Fibroblast of gingiva (primary cell): ENCODE measurements around the gene CPPED1.

Experiments used
- DNase-seq: peaks from one replicate; pipeline ENCODE4 v3.0.0-alpha.2; 2011; ENCODE audit warnings: low read depth

CPPED1 gene

GRCh38 chr16:12681653-12682052, 122.0 kb downstream of the CPPED1 start:
- DNase-seq: peak; percentile 16

DNA sequence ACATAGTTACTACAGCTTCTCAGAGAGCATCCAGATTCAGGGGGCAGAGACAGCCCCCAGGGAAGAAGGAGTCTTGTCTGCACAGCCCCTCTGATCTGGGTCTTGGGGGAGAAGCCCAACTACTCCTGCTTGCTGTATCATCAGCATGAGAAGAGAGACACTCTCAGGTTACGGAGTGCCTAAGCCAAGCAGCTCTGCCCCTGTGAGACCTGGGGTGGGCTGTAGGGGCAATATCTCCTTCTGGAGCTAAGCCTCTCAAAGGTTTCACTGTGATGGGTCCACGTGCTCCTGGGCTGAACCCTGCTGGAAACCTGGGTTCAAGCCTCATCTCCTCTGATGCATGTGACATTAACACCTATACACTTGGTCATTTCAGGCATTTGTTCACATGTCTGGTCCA, 123.2 kb downstream of the CPPED1 start:
- no peak for DNase-seq

DNA sequence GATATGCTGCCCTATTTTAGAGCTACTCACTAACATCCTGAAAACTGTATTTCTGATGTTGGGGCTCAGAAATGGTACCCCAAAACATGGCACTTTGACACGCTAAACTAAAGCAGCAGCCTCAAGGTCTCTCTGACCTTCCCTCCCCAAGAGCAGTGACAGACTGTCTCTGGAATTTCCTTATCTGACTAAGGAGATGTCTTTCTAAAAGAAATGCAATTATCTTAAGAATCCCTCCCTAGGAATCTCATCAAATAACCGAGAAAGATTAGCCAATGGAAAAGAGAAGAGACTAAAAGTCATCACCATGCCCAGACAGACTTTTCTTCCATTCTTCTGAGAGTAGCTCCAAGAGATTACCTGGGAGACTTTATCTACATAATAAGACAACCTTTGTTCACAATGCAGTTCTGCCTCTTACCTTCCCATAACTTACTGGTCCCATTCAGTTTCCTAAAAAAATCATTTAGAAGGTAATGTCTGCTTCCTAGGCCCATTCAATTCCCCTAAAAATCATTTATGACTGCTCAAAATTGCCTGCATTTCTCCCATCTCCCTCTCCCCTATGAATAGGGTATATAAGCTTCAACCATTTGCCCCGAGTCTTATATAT, 123.9 kb downstream of the CPPED1 start:
- DNase-seq: no peak

- no peak for DNase-seq
Observed at GRCh38 chr16:12678983-12679382, 124.7 kb downstream of the CPPED1 start.

DNA sequence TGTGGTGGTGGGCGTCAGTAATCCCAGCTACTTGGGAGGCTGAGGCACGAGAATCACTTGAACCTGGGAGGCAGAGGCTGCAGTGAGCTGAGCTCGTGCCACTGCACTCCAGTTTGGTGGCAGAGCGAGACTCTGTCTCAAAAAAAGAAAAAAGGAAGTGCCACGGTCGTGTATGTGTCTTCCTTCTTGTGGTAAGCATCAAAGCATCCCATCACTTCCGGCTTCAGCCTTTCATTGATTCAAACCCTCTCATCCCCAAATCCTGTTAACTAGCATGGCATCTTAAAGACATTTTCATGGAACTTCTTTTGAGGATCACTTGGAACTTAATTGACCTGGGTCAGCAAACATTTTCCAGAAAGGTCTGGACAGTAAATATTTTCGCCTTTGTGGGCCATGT, 126.2 kb downstream of the CPPED1 start:
- DNase-seq: no peak

GRCh38 chr16:12675852-12676251, 127.8 kb downstream of the CPPED1 start:
- DNase-seq: no peak

DNA sequence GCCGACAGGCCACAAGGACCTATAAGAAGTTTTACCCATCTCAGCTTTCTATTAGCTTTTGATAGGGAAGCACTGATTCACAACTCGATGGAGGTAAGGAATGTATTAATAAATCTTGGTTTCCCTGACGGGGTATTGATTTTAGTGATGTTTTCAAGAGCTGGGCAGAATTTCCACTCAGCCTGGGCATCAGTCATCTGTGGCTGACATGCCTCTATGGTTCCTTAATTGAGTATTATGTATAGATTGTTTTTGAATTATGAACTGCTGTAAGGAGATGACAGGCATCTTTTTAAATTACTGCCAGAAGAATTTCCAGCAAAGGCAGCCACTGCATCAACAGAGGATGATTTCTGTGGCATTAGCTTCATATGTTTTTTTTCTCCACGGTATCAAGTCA, 128.6 kb downstream of the CPPED1 start:
- no peak for DNase-seq

DNA sequence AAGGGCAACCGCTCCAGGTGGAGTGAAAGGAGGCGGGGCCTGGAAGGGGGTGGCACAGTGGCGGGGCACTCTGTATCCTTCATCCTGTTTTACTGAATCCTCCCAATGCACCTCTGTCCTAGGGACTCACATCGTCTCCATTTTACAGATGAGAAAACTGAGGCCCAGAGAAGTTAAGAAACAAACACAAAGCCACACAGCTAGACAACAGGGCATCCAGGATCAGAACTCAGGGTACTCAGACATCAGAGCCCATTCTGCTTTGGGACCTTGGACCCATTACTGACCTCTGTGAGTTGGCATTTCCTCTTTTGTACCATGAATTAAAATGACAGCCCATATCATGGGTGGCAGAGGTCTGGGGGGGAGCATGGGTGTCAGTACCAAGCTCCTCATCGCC, 129.2 kb downstream of the CPPED1 start:
- no peak for DNase-seq

- DNase-seq: no peak
Observed at GRCh38 chr16:12674071-12674470, 129.6 kb downstream of the CPPED1 start.

GRCh38 chr16:12673466-12673865, 130.2 kb downstream of the CPPED1 start:
- no peak for DNase-seq

GRCh38 chr16:12672986-12673385, 130.7 kb downstream of the CPPED1 start:
- no peak for DNase-seq

GRCh38 chr16:12669908-12670307, 133.8 kb downstream of the CPPED1 start:
- no peak for DNase-seq

DNA sequence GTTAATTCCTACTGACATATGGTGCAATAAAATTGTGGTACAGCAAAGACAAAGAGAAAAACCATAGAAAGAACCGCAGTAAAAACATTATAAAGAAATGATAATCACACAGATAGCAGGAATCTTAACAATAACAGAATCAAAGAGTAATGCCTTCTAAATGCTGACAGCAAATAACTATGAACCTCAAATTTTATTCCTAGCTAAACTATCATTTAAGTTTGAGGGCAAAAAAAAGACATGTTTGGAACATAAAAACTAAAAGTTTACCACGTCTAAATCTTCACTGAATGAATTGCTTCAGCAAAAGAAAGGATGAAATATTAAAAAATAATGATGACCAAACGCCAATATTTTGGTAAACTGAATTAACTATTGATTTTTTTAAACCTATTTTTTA, 135.8 kb downstream of the CPPED1 start:
- no peak for DNase-seq

- no peak for DNase-seq
Observed at GRCh38 chr16:12664164-12664733, 139.4 kb downstream of the CPPED1 start.

GRCh38 chr16:12661656-12662172, 142.0 kb downstream of the CPPED1 start:
- no peak for DNase-seq

DNA sequence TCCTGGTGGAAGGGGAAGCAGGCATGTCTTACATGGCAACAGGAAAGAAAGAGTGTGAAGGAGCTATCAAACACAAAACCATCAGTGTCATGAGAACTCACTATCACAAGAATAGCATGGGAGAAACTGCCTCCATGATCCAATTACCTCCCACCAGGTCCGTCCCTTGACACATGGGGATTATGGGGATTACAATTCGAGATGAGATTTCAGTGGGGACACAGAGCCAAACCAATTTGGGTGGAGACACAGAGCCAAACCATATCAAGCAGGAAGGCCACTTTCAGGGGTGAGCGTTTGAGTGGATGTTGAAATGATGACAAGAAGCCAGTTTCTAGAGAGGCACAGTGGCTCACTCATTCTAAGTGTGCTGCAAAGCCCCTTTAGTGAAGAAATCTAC, 143.8 kb downstream of the CPPED1 start:
- no peak for DNase-seq

DNA sequence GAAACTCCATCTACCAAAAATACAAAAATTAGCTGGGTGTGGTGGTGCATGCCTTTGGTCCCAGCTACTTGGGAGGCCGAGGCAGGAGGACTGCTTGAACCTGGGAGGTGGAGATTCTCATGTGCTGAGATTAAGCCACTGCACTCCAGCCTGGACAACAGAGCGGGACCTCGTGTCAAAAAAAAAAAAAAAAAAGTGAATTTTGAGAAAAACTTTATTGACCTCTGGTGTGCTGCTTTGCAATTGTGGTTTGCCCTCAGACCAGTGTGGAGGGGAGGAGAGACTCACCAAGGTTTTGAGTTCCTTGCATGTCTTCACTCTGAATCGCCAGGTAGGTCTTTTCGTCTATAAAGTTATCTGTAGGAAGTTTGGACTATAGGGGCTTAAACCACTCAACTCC, 145.2 kb downstream of the CPPED1 start:
- DNase-seq: no peak

GRCh38 chr16:12655537-12655936, 148.2 kb downstream of the CPPED1 start:
- no peak for DNase-seq

DNA sequence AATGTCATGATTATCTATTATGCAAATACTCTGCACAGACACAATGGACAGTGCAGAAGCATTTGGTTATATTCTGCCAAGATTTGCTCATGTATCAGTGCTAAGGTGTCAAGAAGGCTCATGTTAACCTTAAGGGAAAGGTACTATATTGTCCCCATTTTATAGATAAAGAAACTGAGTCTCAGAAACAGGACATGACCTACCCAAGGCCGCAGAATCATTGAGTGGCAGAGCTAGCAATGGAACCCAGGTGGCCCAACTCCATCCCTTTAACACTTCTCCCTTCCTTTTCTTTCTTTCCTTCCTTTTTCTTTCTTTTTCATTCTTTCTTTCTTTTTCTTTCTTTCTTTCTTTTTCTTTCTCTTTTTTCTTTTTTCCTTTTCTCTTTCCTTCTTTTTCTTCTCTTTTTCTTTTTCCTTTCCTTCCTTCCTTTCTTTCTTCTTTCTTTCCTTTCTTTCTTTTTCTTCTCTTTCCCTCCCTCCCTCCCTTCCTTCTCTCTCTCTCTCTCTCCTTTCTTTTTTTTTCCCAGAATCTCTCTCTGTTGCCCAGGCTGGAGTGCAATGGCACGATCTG, 149.8 kb downstream of the CPPED1 start:
- DNase-seq: no peak

GRCh38 chr16:12652924-12653323, 150.8 kb downstream of the CPPED1 start:
- no peak for DNase-seq

DNA sequence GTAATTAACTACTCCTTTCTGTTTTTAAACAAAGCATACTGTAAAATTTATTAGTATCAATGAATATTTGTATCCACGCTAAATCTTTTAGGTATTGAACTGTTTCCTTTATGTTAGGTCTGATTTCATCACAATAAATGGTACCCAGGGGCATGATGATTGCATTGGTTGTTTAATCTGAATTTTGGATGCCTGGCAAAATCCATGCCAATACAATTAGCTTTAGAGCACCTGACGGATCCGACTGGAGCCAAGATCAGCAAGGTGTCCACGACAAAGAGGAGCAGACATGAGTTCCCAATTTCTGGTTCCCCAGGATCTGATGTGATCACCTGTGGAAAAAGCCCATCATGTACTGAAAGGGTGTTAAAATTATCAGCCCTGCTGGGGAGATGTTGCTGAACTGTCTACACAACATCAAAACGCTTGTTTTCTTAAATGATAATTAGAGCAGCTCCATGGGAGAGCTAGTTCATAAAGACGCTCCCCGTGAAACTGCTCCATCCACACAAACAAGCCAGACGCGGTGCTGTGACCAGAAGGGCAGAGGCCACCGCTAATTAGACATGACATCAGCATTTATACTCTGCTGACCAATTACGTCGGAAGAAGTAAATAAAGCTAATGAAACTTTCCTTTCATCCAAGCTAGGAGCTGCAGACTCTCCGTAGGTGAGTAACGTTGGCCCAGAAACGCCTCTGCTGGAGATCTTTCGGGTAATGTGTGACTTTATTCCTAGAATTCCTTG, 151.7 kb downstream of the CPPED1 start:
- no peak for DNase-seq

GRCh38 chr16:12649356-12649755, 154.3 kb downstream of the CPPED1 start:
- DNase-seq: no peak
